ENCODE results near the gene NFYA. TPM values are rescaled to one million over a fixed set of nuclear protein-coding genes. Genes with fewer than 3 reads are reported as not detected.

Gene NFYA
- total RNA-seq, 1 donor from 2014 or later: 10.9 TPM

GRCh38 chr6:41046084-41046483 is 26.7 kb upstream of the NFYA start:
- no peak for DNase-seq (ENCODE audit: low read depth in 2 of 2)

- no peak for DNase-seq (ENCODE audit: low read depth in 2 of 2)
Observed at GRCh38 chr6:41047306-41047705, 25.5 kb upstream of the NFYA start.

GRCh38 chr6:41047745-41048732 is 24.7 kb upstream of the NFYA start:
- DNase-seq (ENCODE audit: low read depth in 2 of 2): no peak

- no peak for DNase-seq (ENCODE audit: low read depth in 2 of 2)
Observed at GRCh38 chr6:41049521-41049920, 23.3 kb upstream of the NFYA start.

- no peak for DNase-seq (ENCODE audit: low read depth in 2 of 2)
Observed at GRCh38 chr6:41049955-41050354, 22.8 kb upstream of the NFYA start.

GRCh38 chr6:41050536-41050935 is 22.2 kb upstream of the NFYA start:
- no peak for DNase-seq (ENCODE audit: low read depth in 2 of 2)

- DNase-seq (ENCODE audit: low read depth in 2 of 2): no peak
Observed at GRCh38 chr6:41051873-41052272, 20.9 kb upstream of the NFYA start.

GRCh38 chr6:41053041-41053440 is 19.7 kb upstream of the NFYA start, which contains the start of gene APOBEC2:
Gene APOBEC2, plus strand, starts transcription at chr6:41053202. Its CDS starts 146 bp downstream, at chr6:41053348.
- DNase-seq (ENCODE audit: low read depth in 2 of 2): no peak

- DNase-seq (ENCODE audit: low read depth in 2 of 2): no peak
Observed at GRCh38 chr6:41054511-41054910, 18.3 kb upstream of the NFYA start.

- DNase-seq (ENCODE audit: low read depth in 2 of 2): no peak
Observed at GRCh38 chr6:41055149-41055548, 17.6 kb upstream of the NFYA start.

- no peak for DNase-seq (ENCODE audit: low read depth in 2 of 2)
Observed at GRCh38 chr6:41056768-41057490, 15.8 kb upstream of the NFYA start.

- DNase-seq (ENCODE audit: low read depth in 2 of 2): no peak
Observed at GRCh38 chr6:41058783-41059181, 14.0 kb upstream of the NFYA start.

- no peak for DNase-seq (ENCODE audit: low read depth in 2 of 2)
Observed at GRCh38 chr6:41059556-41059955, 13.2 kb upstream of the NFYA start.

- DNase-seq (ENCODE audit: low read depth in 2 of 2): peak in 1 of 2 donors; percentile 52
Observed at GRCh38 chr6:41061196-41061726, 11.5 kb upstream of the NFYA start.

- no peak for DNase-seq (ENCODE audit: low read depth in 2 of 2)
Observed at GRCh38 chr6:41062056-41062455, 10.7 kb upstream of the NFYA start.

GRCh38 chr6:41063884-41064285 is 8.9 kb upstream of the NFYA start:
- DNase-seq (ENCODE audit: low read depth in 2 of 2): no peak

GRCh38 chr6:41064841-41065240 is 7.9 kb upstream of the NFYA start:
- no peak for DNase-seq (ENCODE audit: low read depth in 2 of 2)

- DNase-seq (ENCODE audit: low read depth in 2 of 2): no peak
Observed at GRCh38 chr6:41065550-41066026, 7.2 kb upstream of the NFYA start.

- DNase-seq (ENCODE audit: low read depth in 2 of 2): peak; percentile 87 to 90
Observed at GRCh38 chr6:41066867-41067304, 5.9 kb upstream of the NFYA start.

- DNase-seq (ENCODE audit: low read depth in 2 of 2): no peak
Observed at GRCh38 chr6:41071501-41071922, 1.3 kb upstream of the NFYA start.

GRCh38 chr6:41071923-41072835 is 595 bp upstream of the NFYA start, which contains the start of gene OARD1:
Gene OARD1, minus strand, starts transcription at chr6:41072356. Its CDS starts 722 bp downstream, at chr6:41071634.
- peak; percentile 100 for DNase-seq (ENCODE audit: low read depth in 2 of 2)

Measured in lung microvascular endothelial cell (primary cell).